ENCODE measurements around the gene SLC6A19. TPM values are rescaled to one million over a fixed set of nuclear protein-coding genes. Genes with fewer than 3 reads are reported as not detected.

The SLC6A19 gene
- total and polyA plus RNA-seq, 9 of the 15 experiments (the other 6 are each of a cell fraction or from before 2014, with no cell fraction given), result 0.03 to 1.6 (median 0.59) TPM

DNA sequence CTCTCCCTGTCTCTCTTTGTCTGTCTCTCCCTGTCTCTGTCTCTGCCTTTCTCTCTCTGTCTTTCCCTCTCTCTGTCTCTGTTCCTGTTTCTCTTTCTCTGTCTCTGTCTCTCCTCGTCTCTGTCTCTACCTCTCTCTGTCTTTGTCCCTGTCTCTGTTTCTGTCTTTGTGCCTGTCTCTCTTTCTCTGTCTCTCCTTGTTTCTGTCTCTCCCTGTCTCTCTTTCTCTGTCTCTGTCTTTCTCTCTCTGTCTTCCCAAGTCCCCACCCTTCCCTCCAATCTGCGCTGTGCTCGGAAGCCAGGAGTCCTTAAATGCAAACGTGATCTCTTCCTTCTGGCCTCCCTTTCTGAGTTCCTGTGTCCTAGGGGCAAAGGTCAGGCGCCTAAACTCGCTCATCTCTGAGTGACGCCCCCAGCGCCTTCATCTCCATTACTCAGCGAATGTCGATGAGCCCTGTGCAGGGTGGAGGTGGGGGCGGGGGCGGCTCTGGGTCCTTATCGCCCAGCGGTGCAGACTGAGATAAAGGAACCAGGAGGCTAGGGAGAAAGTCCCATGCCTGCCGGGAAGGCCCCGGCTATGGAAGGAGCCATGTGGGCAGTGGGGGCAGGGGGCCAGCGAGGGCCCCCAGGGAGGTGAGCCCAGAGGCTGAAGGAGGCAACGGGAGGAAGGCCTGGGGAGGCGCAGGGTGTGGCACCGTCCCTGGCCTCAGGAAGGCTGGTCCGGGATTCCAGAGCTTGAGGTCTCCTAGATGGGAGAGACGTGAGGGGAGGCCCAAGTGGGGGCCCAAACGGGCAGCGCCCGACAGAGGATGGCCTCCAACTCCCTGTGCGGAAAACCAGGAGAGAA, 1.5 kb upstream of the SLC6A19 start (continued):
- TF ChIP-seq PHF8 (IDR thresholded peaks at IDR 0.05; ENCODE audit: borderline replicate concordance, low read length), result peak; percentile 45; the same call in 1 of the 2 replicates
- TF ChIP-seq XRCC5 (IDR thresholded peaks at IDR 0.05; ENCODE audit: low read depth, low read length), result no peak
- TF ChIP-seq, protein P1, sequence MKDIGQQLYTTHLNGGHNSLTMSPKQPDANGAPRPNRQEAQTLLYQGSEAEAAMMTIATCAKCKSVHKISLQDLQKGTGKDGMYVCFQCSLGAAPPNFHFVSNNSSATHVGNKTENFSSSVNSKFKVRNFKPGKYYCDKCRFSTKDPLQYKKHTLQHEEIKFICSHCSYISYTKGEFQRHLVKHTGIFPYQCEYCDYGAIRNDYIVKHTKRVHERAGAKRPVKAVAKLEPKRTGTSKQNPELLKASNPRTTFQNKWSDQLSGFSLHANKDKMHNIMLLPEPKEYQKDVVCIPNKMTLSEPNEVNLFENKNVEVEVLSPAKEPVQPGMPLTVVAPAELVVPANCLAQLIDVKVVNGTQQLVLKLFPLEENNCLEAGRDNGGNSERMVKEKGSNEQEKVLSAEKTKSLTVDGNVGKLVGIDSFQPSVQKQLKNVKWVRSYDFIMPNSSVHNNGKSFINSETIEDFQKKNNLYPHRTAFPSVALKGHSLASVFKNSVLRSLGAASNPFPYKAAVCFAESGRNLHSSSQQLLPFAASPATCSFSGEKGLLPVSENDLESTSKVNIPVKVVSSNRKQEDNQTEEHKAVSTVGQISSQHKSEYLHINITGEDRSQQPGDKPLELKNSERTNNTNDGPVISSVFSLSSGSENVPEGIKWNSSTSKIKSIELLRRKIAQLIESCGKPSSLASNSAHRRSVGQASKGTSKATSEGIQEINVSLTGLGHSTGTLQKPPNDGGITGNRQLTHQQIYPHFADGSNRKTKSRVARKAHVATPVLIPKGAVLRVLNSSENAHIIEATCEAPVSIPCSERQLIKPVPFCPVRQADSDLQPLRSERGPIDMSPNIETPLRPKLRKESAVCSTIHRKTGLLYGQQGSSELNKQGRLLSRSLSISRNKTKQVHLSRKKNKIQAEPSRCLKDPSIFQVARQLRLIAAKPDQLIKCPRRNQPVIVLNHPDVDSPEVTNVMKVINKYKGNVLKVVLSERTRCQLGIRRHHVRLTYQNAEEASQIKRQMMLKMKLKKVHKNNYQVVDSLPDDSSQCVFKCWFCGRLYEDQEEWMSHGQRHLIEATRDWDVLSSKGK (CRISPR knock-in tag; IDR thresholded peaks at IDR 0.05), result no peak
- TF ChIP-seq LCOR (CRISPR knock-in tag; IDR thresholded peaks at IDR 0.05), result peak; percentile 79; the same call in 1 of the 2 replicates
- no peak for TF ChIP-seq WHSC1 (IDR thresholded peaks at IDR 0.05; ENCODE audit: low read length)
- no peak for TF ChIP-seq ZNF282 (CRISPR knock-in tag; IDR thresholded peaks at IDR 0.05)
- no peak for TF ChIP-seq ARID3B (CRISPR knock-in tag; IDR thresholded peaks at IDR 0.05; ENCODE audit: borderline replicate concordance)
- TF ChIP-seq EP300 (IDR thresholded peaks at IDR 0.05; ENCODE audit: low read length), result peak; percentile 55; the same call in 1 of the 2 replicates
- TF ChIP-seq YY1 (IDR thresholded peaks at IDR 0.05; ENCODE audit: borderline replicate concordance in 1 of 3, control insufficient read depth in 1 of 3, extremely low read depth in 1 of 3, insufficient read depth in 3 of 3, insufficient read length in 1 of 3, insufficient replicate concordance in 2 of 3, low read depth in 1 of 3, low read length in 2 of 3), result peak in 1 of 3 experiments; percentile 46
- 0 out of 2 replicates have a peak, but pooled peaks have one; percentile 38 for TF ChIP-seq ZNF695 (CRISPR knock-in tag; IDR thresholded peaks at IDR 0.05)
- TF ChIP-seq TBP (optimal IDR thresholded peaks at IDR 0.05; ENCODE audit: low read depth, low read length), result peak; percentile 30
- peak; percentile 70; the same call in 1 of the 2 replicates for TF ChIP-seq PBX2 (CRISPR knock-in tag; IDR thresholded peaks at IDR 0.05; ENCODE audit: low read depth)
- TF ChIP-seq PBX2 (tag; conservative IDR thresholded peaks at IDR 0.05; ENCODE audit: low read depth), result peak; percentile 61
- TF ChIP-seq ZNF79 (CRISPR knock-in tag; IDR thresholded peaks at IDR 0.05; ENCODE audit: low read depth), result peak; percentile 43; the same call in 1 of the 2 replicates
- TF ChIP-seq RBFOX2 (IDR thresholded peaks at IDR 0.05; ENCODE audit: low read depth, low read length), result peak; percentile 76
- TF ChIP-seq ZKSCAN3 (CRISPR knock-in tag; IDR thresholded peaks at IDR 0.05), result no peak
- peak; percentile 9; the same call in 1 of the 2 replicates for TF ChIP-seq ELF2 (CRISPR knock-in tag; IDR thresholded peaks at IDR 0.05)
- peak; percentile 2; the same call in 1 of the 2 replicates for TF ChIP-seq ZNF707 (CRISPR knock-in tag; conservative IDR thresholded peaks at IDR 0.05)

Data from K562 (cell line).